Transverse colon (tissue), 4 donors: ENCODE measurements around the gene ACTRT2.

ENCODE experiments used
- CTCF ChIP-seq, 5 experiments: fragments of 200-600 bp in 3 of 5; fragments of 450-650 bp in 2 of 5; sonication (generic) in 3 of 5; IDR thresholded peaks; 1 replicate in 2 of 5; 2 replicates in 3 of 5; pipeline ENCODE4 v1.5.1; 2016 to 2017; ENCODE audit warnings: antibody characterized with exemption in 5 of 5, inconsistent platforms in 3 of 5, mild to moderate bottlenecking in 2 of 5, moderate library complexity in 1 of 5
- EP300 ChIP-seq: sonication (generic); formaldehyde crosslinking; IDR thresholded peaks from one replicate; pipeline ENCODE4 v1.6.1; 2017; ENCODE audit warnings: antibody characterized with exemption, low read depth
- POLR2A ChIP-seq: fragments of 450-650 bp; IDR thresholded peaks from one replicate; pipeline ENCODE4 v1.6.1; 2016; ENCODE audit warnings: antibody characterized with exemption, mild to moderate bottlenecking, moderate library complexity
- POLR2AphosphoS5 ChIP-seq, 3 donors: sonication (generic); formaldehyde crosslinking; IDR thresholded peaks; one replicate each; pipeline ENCODE4 v1.6.1; 2016; ENCODE audit warnings: antibody characterized with exemption in 3 of 3

GRCh38 chr1:2980073-2980791 is 41.0 kb upstream of the ACTRT2 start:
- TF ChIP-seq CTCF (IDR thresholded peaks at IDR 0.05) = no peak
- TF ChIP-seq EP300 = no peak
- TF ChIP-seq POLR2A = no peak
- TF ChIP-seq POLR2AphosphoS5 (IDR thresholded peaks at IDR 0.05) = no peak
